Astrocyte of the spinal cord (primary cell): ENCODE results near the gene PPP1R2.

Experiments
- DNase-seq: peaks from one replicate; pipeline ENCODE4 v3.0.0; 2011; ENCODE audit warnings: low read depth, low spot score
- H3K4me3 ChIP-seq: 2 replicates; pipeline ENCODE4 v1.5.1; 2011; ENCODE audit warnings: low read depth, mild to moderate bottlenecking, low read length, moderate library complexity
- in situ Hi-C: cut with HindIII; loops from 2 replicates; pipeline ENCODE4 v1.10.0; 2017; ENCODE audit warnings: low sequenced_read_pairs
- TF ChIP-seq, protein P1 (sequence below): IDR thresholded peaks from 2 replicates; pipeline ENCODE4 v1.5.1; 2012; ENCODE audit warnings: low read depth, mild to moderate bottlenecking, low read length, inconsistent platforms

Gene PPP1R2

GRCh38 chr3:195537995-195538394 lies 5.1 kb downstream of the PPP1R2 start:
- TF ChIP-seq, protein P1, sequence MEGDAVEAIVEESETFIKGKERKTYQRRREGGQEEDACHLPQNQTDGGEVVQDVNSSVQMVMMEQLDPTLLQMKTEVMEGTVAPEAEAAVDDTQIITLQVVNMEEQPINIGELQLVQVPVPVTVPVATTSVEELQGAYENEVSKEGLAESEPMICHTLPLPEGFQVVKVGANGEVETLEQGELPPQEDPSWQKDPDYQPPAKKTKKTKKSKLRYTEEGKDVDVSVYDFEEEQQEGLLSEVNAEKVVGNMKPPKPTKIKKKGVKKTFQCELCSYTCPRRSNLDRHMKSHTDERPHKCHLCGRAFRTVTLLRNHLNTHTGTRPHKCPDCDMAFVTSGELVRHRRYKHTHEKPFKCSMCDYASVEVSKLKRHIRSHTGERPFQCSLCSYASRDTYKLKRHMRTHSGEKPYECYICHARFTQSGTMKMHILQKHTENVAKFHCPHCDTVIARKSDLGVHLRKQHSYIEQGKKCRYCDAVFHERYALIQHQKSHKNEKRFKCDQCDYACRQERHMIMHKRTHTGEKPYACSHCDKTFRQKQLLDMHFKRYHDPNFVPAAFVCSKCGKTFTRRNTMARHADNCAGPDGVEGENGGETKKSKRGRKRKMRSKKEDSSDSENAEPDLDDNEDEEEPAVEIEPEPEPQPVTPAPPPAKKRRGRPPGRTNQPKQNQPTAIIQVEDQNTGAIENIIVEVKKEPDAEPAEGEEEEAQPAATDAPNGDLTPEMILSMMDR, result no peak
- in situ Hi-C loops, result no loop called here
- no peak overlapping the region for H3K4me3 ChIP-seq
- DNase-seq, result no peak

DNA sequence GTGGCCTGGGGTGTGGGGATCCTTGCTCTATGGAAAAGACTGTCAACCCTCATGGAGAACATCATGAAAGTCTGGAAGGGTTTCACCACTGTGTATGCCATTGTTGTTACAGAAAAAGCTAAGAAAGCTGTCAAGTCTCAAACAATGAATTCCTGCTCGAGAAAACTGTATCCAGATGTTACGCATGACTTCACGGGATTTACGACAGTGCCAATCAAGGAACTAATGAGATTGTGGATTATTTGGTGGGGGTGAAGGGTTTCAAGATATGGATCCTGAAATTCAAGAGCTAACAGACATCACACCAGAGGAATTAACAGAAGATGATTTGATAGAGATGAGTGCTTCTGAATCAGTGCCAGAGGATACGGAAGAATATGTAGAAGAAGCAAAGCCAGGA lies 7.8 kb downstream of the PPP1R2 start:
- no peak overlapping the region for H3K4me3 ChIP-seq
- in situ Hi-C loops, result no loop called here
- no peak for DNase-seq
- TF ChIP-seq, protein P1, result no peak

DNA sequence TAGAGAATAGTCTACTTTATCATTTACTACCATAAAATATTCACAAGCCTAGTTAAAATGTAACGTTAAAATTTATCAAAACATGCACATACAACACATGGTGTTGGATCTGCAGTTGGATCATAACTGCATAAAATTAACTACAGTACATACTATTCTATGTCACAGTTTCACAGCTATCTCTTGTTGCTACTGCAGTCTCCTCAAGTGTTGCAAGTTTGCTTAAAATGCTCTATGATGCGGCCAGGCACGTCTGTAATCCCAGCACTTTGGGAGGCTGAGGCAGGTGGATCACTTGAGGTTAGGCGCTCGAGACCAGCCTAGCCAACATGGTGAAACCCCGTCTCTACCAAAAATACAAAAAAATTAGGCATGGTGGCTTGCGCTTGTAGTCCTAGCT lies 10.3 kb downstream of the PPP1R2 start:
- in situ Hi-C loops, result no loop called here
- H3K4me3 ChIP-seq, result no peak overlapping the region
- TF ChIP-seq, protein P1, result no peak
- no peak for DNase-seq

- H3K4me3 ChIP-seq, result no peak overlapping the region
- TF ChIP-seq, protein P1, result no peak
- no peak for DNase-seq
- in situ Hi-C loops, result no loop called here
These were observed 10.8 kb downstream of the PPP1R2 start for GRCh38 chr3:195532345-195532744.

DNA sequence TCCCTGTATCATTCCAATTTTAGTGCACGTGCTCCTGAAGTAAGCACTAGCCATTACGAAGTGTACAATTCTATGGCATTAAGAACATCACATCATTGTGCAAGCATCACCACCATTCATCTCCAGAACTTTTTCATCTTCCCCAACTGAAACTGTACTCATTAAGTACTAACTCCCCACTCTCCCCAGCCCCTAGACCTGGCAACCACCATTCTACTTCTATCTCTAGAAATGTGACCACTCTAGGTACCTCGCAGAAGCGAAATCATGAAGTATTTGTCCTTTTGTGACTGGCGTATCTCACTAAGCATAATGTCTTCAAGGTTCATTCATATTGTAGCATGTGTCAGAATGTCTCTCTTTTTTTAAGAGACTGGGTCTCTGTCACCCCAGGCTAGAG lies 11.4 kb downstream of the PPP1R2 start:
- in situ Hi-C loops, result no loop called here
- DNase-seq, result no peak
- no peak overlapping the region for H3K4me3 ChIP-seq
- TF ChIP-seq, protein P1, result no peak

- TF ChIP-seq, protein P1, result no peak
- in situ Hi-C loops, result no loop called here
- H3K4me3 ChIP-seq, result no peak overlapping the region
- no peak for DNase-seq
These were observed 16.6 kb downstream of the PPP1R2 start for GRCh38 chr3:195526492-195526891.
